GM12801 (cell line): ENCODE data around the gene ZNF668.

ENCODE experiments used
- CTCF ChIP-seq: IDR thresholded peaks from one replicate; pipeline ENCODE4 v1.5.1; 2011; ENCODE audit warnings: control low read depth; ENCODE audit not compliant: insufficient read length; ENCODE audit errors: extremely low read depth

Gene ZNF668

GRCh38 chr16:31050280-31051030 lies 23.6 kb downstream of the ZNF668 start:
- TF ChIP-seq CTCF: no peak

GRCh38 chr16:31043898-31044481 lies 30.1 kb downstream of the ZNF668 start:
- TF ChIP-seq CTCF: no peak

- TF ChIP-seq CTCF: no peak
Measured at GRCh38 chr16:31043352-31043751, 30.7 kb downstream of the ZNF668 start.

GRCh38 chr16:31042866-31043265 lies 31.2 kb downstream of the ZNF668 start:
- no peak for TF ChIP-seq CTCF

DNA sequence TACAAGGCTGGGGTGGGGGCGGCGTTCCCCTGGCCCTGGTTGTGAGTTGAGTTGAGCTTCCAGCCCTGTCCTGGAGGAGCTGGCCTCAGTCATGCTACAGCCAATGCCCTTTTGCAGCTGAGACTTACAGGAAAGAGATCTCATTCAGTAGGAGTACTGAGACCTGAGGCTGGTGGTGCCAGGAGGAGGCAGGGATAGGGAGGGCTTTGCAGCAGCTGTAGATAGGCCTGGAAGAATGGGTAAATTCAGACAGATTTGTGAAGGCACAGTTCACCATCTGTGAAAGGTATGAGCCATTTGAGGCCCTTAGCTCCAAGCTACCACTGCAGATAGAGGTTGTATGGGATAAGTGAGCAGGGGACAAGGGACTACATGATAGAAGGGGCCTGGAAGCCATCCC lies 35.0 kb downstream of the ZNF668 start:
- no peak for TF ChIP-seq CTCF

DNA sequence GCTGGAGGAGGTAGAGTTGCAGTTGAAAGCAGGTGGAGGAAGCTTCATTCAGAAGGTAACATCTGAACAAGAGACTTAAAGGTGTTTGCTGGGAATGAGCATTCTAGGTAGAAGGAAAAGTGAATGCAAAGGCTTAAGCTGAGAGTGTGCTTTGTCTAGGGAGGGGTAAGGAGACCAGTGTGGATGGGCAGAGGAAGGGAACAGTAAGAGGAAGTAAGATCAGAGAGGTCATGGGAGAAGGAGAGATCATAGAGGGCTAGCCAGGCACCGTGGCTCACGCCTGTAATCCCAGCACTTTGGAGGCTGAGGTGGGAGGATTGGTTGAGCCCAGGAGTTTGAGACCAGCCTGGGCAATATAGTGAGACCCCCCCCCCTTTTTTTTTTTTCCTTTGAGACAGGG lies 37.3 kb downstream of the ZNF668 start:
- no peak for TF ChIP-seq CTCF

- no peak for TF ChIP-seq CTCF
Measured at GRCh38 chr16:31033709-31034492, 40.1 kb downstream of the ZNF668 start.
